ENCODE data around the gene CPLX4. TPM values are rescaled to one million over a fixed set of nuclear protein-coding genes. Genes with fewer than 3 reads are reported as not detected.

The CPLX4 gene
- total RNA-seq, 1 experiment from 2014 or later, result not detected

- TF ChIP-seq GTF2I (CRISPR knock-in tag; conservative IDR thresholded peaks at IDR 0.05), result no peak
- no peak for TF ChIP-seq KAT7 (CRISPR knock-in tag; IDR thresholded peaks at IDR 0.05; ENCODE audit: borderline replicate concordance)
- no peak for TF ChIP-seq ETV6 (CRISPR knock-in tag; IDR thresholded peaks at IDR 0.05)
- TF ChIP-seq, protein P1, sequence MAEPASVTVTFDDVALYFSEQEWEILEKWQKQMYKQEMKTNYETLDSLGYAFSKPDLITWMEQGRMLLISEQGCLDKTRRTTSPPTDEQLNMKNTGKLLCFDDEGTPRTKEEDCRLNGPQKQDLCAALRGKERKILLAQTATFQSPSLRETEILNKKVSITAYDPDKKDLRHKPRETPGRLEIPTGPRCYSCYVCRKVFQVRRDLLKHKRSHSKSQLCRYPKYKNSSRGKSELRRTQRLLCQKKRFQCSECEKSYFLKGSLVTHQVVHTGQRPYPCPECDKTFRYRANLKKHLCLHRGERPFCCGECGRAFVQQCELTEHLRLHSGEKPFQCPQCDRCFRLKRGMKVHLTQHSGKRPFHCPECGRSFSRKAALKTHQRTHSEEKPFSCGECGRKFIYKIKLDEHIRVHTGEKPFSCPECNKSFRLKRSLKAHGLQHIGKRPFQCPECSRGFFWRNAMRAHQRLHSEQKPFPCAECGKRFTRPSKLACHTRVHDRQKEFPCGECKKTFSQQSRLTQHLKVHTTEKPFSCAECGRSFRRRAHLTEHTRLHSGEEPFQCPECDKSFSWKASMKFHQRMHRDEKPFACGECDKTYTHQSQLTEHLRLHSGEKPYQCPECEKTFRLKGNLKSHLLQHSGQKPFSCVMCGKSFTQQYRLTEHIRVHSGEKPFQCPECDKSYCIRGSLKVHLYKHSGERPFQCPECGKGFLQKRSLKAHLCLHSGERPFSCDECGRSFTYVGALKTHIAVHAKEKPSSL (CRISPR knock-in tag; conservative IDR thresholded peaks at IDR 0.05), result no peak
- no peak for TF ChIP-seq FOXP4 (CRISPR knock-in tag; IDR thresholded peaks at IDR 0.05)
- TF ChIP-seq ZNF416 (CRISPR knock-in tag; IDR thresholded peaks at IDR 0.05), result no peak
- no peak for TF ChIP-seq ZSCAN18 (CRISPR knock-in tag; IDR thresholded peaks at IDR 0.05)
- no peak for TF ChIP-seq NR1H2 (CRISPR knock-in tag; IDR thresholded peaks at IDR 0.05)
- TF ChIP-seq, protein P2, sequence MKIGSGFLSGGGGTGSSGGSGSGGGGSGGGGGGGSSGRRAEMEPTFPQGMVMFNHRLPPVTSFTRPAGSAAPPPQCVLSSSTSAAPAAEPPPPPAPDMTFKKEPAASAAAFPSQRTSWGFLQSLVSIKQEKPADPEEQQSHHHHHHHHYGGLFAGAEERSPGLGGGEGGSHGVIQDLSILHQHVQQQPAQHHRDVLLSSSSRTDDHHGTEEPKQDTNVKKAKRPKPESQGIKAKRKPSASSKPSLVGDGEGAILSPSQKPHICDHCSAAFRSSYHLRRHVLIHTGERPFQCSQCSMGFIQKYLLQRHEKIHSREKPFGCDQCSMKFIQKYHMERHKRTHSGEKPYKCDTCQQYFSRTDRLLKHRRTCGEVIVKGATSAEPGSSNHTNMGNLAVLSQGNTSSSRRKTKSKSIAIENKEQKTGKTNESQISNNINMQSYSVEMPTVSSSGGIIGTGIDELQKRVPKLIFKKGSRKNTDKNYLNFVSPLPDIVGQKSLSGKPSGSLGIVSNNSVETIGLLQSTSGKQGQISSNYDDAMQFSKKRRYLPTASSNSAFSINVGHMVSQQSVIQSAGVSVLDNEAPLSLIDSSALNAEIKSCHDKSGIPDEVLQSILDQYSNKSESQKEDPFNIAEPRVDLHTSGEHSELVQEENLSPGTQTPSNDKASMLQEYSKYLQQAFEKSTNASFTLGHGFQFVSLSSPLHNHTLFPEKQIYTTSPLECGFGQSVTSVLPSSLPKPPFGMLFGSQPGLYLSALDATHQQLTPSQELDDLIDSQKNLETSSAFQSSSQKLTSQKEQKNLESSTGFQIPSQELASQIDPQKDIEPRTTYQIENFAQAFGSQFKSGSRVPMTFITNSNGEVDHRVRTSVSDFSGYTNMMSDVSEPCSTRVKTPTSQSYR (CRISPR knock-in tag; IDR thresholded peaks at IDR 0.05), result no peak
- TF ChIP-seq TEAD1 (CRISPR knock-in tag; IDR thresholded peaks at IDR 0.05), result no peak
These were observed 41.1 kb upstream of the CPLX4 start (continued) for GRCh38 chr18:59359576-59359952.

GRCh38 chr18:59358712-59359575, 40.5 kb upstream of the CPLX4 start, which contains the start of gene LMAN1:
Gene LMAN1 (minus strand): TSS chr18:59359265. CDS start chr18:59359244, 21 bp downstream.
- Mint-ChIP-seq H3K36me3 (peaks cover 22% of the 10 kb centered on the region), H3K4me3 (peak within 1 kb of the TSS; percentile 100), H3K27me3 (ENCODE audit: low read depth) (peaks cover 45% of the 10 kb centered on the region), H3K27ac (peak within 1 kb of the TSS; percentile 99), H3K9me3 (no peaks in the 10 kb centered on the region), H3K4me1 (peaks cover 18% of the 10 kb centered on the region)
- ATAC-seq, result peak; percentile 98
- CTCF ChIA-PET, result interaction anchor here (1.0 to 1.8 kb wide), 5 partner anchors 36 to 338 kb away, joined by 3 to 24 read pairs (median 7); partner anchors contain the start of gene CCBE1
- peak; percentile 98 for DNase-seq (ENCODE audit: low spot score)
- POLR2A ChIA-PET, result interaction anchor here (1.0 to 1.1 kb wide), 2 partner anchors 19 to 90 kb away, joined by 3 to 4 read pairs; no protein-coding TSS in a partner anchor
- TF ChIP-seq ATF2 (CRISPR knock-in tag; IDR thresholded peaks at IDR 0.05; ENCODE audit: borderline replicate concordance, low read depth), result no peak
- no peak for TF ChIP-seq ZNF121 (CRISPR knock-in tag; IDR thresholded peaks at IDR 0.05)
- TF ChIP-seq, protein P3, sequence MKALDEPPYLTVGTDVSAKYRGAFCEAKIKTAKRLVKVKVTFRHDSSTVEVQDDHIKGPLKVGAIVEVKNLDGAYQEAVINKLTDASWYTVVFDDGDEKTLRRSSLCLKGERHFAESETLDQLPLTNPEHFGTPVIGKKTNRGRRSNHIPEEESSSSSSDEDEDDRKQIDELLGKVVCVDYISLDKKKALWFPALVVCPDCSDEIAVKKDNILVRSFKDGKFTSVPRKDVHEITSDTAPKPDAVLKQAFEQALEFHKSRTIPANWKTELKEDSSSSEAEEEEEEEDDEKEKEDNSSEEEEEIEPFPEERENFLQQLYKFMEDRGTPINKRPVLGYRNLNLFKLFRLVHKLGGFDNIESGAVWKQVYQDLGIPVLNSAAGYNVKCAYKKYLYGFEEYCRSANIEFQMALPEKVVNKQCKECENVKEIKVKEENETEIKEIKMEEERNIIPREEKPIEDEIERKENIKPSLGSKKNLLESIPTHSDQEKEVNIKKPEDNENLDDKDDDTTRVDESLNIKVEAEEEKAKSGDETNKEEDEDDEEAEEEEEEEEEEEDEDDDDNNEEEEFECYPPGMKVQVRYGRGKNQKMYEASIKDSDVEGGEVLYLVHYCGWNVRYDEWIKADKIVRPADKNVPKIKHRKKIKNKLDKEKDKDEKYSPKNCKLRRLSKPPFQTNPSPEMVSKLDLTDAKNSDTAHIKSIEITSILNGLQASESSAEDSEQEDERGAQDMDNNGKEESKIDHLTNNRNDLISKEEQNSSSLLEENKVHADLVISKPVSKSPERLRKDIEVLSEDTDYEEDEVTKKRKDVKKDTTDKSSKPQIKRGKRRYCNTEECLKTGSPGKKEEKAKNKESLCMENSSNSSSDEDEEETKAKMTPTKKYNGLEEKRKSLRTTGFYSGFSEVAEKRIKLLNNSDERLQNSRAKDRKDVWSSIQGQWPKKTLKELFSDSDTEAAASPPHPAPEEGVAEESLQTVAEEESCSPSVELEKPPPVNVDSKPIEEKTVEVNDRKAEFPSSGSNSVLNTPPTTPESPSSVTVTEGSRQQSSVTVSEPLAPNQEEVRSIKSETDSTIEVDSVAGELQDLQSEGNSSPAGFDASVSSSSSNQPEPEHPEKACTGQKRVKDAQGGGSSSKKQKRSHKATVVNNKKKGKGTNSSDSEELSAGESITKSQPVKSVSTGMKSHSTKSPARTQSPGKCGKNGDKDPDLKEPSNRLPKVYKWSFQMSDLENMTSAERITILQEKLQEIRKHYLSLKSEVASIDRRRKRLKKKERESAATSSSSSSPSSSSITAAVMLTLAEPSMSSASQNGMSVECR (CRISPR knock-in tag; IDR thresholded peaks at IDR 0.05; ENCODE audit: borderline replicate concordance), result no peak; the same call in 1 of the 2 replicates
- TF ChIP-seq CREM (CRISPR knock-in tag; IDR thresholded peaks at IDR 0.05), result no peak; the same call in 1 of the 2 replicates
- no peak for TF ChIP-seq ZNF138 (CRISPR knock-in tag; conservative IDR thresholded peaks at IDR 0.05)
- TF ChIP-seq FOXK1 (CRISPR knock-in tag; IDR thresholded peaks at IDR 0.05), result peak; percentile 18; the same call in 1 of the 2 replicates
- TF ChIP-seq FOXP4 (CRISPR knock-in tag; IDR thresholded peaks at IDR 0.05), result peak; percentile 58
- no peak for TF ChIP-seq CREB1 (CRISPR knock-in tag; IDR thresholded peaks at IDR 0.05)
- no peak for TF ChIP-seq TEAD4 (CRISPR knock-in tag; IDR thresholded peaks at IDR 0.05)
